ENCODE measurements around the gene NKX1-1.

The NKX1-1 gene

GRCh38 chr4:1379801-1380331 is 26.4 kb downstream of the NKX1-1 start:
- Histone ChIP-seq H3K27ac (ENCODE audit: low read depth, low read length) (no peak overlapping the region), H2BK5ac (ENCODE audit: low read depth, low read length, poor library complexity) (no peak overlapping the region), H4K91ac (ENCODE audit: low read depth, low read length) (no peak overlapping the region), H3K4me3 (ENCODE audit: low read depth, low read length) (no peak overlapping the region), H4K12ac (ENCODE audit: low read depth, low read length) (no peak overlapping the region), H2AFZ (ENCODE audit: insufficient read depth, low read length, poor library complexity) (no peak overlapping the region), H3K4ac (ENCODE audit: low read depth, low read length) (no peak overlapping the region), H3K79me2 (ENCODE audit: control insufficient read depth, insufficient read depth, low read length, poor library complexity) (no peaks in the 10 kb centered on the region), H3K9me3 (ENCODE audit: insufficient read depth, low read depth, low read length) (no peaks in the 10 kb centered on the region), H2BK120ac (ENCODE audit: insufficient read depth, low read length, poor library complexity) (no peak overlapping the region), H2AK5ac (ENCODE audit: low read length) (no peak overlapping the region), H3K23ac (ENCODE audit: low read length) (no peak overlapping the region), H2BK12ac (ENCODE audit: low read length) (no peak overlapping the region), H4K8ac (ENCODE audit: low read depth, low read length) (no peak overlapping the region), H3K9ac (ENCODE audit: low read length) (no peak overlapping the region), H3K36me3 (ENCODE audit: control insufficient read depth in 1 of 2, insufficient read depth in 2 of 2, low read length in 2 of 2) (peaks cover 43 to 46% of the 10 kb centered on the region in 2 experiments), H3K27me3 (ENCODE audit: insufficient read depth, low read length) (no peaks in the 10 kb centered on the region), H3K4me1 (ENCODE audit: control insufficient read depth in 1 of 2, insufficient read depth in 2 of 2, low read length in 2 of 2) (no peaks in the 10 kb centered on the region), H3K79me1 (ENCODE audit: low read length) (no peaks in the 10 kb centered on the region), H3K18ac (ENCODE audit: low read length) (no peak overlapping the region), H3K14ac (ENCODE audit: low read length) (no peak overlapping the region), H3K4me2 (ENCODE audit: low read length) (no peak overlapping the region)
- no CpG with 5 or more reads among the region's 31 CpGs for WGBS (ENCODE audit: extremely low coverage, insufficient coverage, insufficient read length)
- DNase-seq, result no peak

GRCh38 chr4:1379351-1379781 is 26.9 kb downstream of the NKX1-1 start:
- Histone ChIP-seq H3K9me3 (ENCODE audit: insufficient read depth, low read depth, low read length) (no peaks in the 10 kb centered on the region), H3K36me3 (ENCODE audit: control insufficient read depth in 1 of 2, insufficient read depth in 2 of 2, low read length in 2 of 2) (peaks cover 45 to 47% of the 10 kb centered on the region in 2 experiments), H3K23ac (ENCODE audit: low read length) (no peak overlapping the region), H3K4me2 (ENCODE audit: low read length) (no peak overlapping the region), H2BK120ac (ENCODE audit: insufficient read depth, low read length, poor library complexity) (no peak overlapping the region), H3K4ac (ENCODE audit: low read depth, low read length) (no peak overlapping the region), H3K14ac (ENCODE audit: low read length) (no peak overlapping the region), H3K4me3 (ENCODE audit: low read depth, low read length) (peak overlapping the region; percentile 47), H3K18ac (ENCODE audit: low read length) (no peak overlapping the region), H2AFZ (ENCODE audit: insufficient read depth, low read length, poor library complexity) (no peak overlapping the region), H4K12ac (ENCODE audit: low read depth, low read length) (no peak overlapping the region), H3K9ac (ENCODE audit: low read length) (no peak overlapping the region), H4K8ac (ENCODE audit: low read depth, low read length) (no peak overlapping the region), H3K4me1 (ENCODE audit: control insufficient read depth in 1 of 2, insufficient read depth in 2 of 2, low read length in 2 of 2) (no peaks in the 10 kb centered on the region), H3K27me3 (ENCODE audit: insufficient read depth, low read length) (no peaks in the 10 kb centered on the region), H3K79me2 (ENCODE audit: control insufficient read depth, insufficient read depth, low read length, poor library complexity) (no peaks in the 10 kb centered on the region), H2AK5ac (ENCODE audit: low read length) (no peak overlapping the region), H3K27ac (ENCODE audit: low read depth, low read length) (no peak overlapping the region), H2BK5ac (ENCODE audit: low read depth, low read length, poor library complexity) (no peak overlapping the region), H2BK12ac (ENCODE audit: low read length) (no peak overlapping the region), H4K91ac (ENCODE audit: low read depth, low read length) (no peak overlapping the region), H3K79me1 (ENCODE audit: low read length) (no peaks in the 10 kb centered on the region)
- WGBS (ENCODE audit: extremely low coverage, insufficient coverage, insufficient read length), result no CpG with 5 or more reads among the region's 27 CpGs
- no peak for DNase-seq

- H4K8ac ChIP-seq (ENCODE audit: low read depth, low read length), result no peak overlapping the region
- no peak overlapping the region for H2BK12ac ChIP-seq (ENCODE audit: low read length)
- WGBS (ENCODE audit: extremely low coverage, insufficient coverage, insufficient read length), result no CpG with 5 or more reads among the region's 30 CpGs
- H2BK120ac ChIP-seq (ENCODE audit: insufficient read depth, low read length, poor library complexity), result no peak overlapping the region
- H3K9ac ChIP-seq (ENCODE audit: low read length), result no peak overlapping the region
- H4K12ac ChIP-seq (ENCODE audit: low read depth, low read length), result no peak overlapping the region
- H2AK5ac ChIP-seq (ENCODE audit: low read length), result no peak overlapping the region
- H2BK5ac ChIP-seq (ENCODE audit: low read depth, low read length, poor library complexity), result no peak overlapping the region
- no peaks in the 10 kb centered on the region for H3K27me3 ChIP-seq (ENCODE audit: insufficient read depth, low read length)
- H3K9me3 ChIP-seq (ENCODE audit: insufficient read depth, low read depth, low read length), result no peaks in the 10 kb centered on the region
- no peak overlapping the region for H3K18ac ChIP-seq (ENCODE audit: low read length)
- peaks cover 40 to 47% of the 10 kb centered on the region in 2 experiments for H3K36me3 ChIP-seq (ENCODE audit: control insufficient read depth in 1 of 2, insufficient read depth in 2 of 2, low read length in 2 of 2)
- no peak for DNase-seq
- no peak overlapping the region for H3K14ac ChIP-seq (ENCODE audit: low read length)
- no peaks in the 10 kb centered on the region for H3K79me1 ChIP-seq (ENCODE audit: low read length)
- H3K4me2 ChIP-seq (ENCODE audit: low read length), result no peak overlapping the region
- no peak overlapping the region for H2AFZ ChIP-seq (ENCODE audit: insufficient read depth, low read length, poor library complexity)
- no peak overlapping the region for H3K4ac ChIP-seq (ENCODE audit: low read depth, low read length)
- H3K4me1 ChIP-seq (ENCODE audit: control insufficient read depth in 1 of 2, insufficient read depth in 2 of 2, low read length in 2 of 2), result no peaks in the 10 kb centered on the region
- no peak overlapping the region for H4K91ac ChIP-seq (ENCODE audit: low read depth, low read length)
- no peak overlapping the region for H3K4me3 ChIP-seq (ENCODE audit: low read depth, low read length)
- no peaks in the 10 kb centered on the region for H3K79me2 ChIP-seq (ENCODE audit: control insufficient read depth, insufficient read depth, low read length, poor library complexity)
- H3K27ac ChIP-seq (ENCODE audit: low read depth, low read length), result no peak overlapping the region
- no peak overlapping the region for H3K23ac ChIP-seq (ENCODE audit: low read length)
These were observed 27.5 kb downstream of the NKX1-1 start for GRCh38 chr4:1378559-1379231.

- H3K27me3 ChIP-seq (ENCODE audit: insufficient read depth, low read length), result no peaks in the 10 kb centered on the region
- H3K4me2 ChIP-seq (ENCODE audit: low read length), result no peak overlapping the region
- no peak overlapping the region for H2BK120ac ChIP-seq (ENCODE audit: insufficient read depth, low read length, poor library complexity)
- H3K23ac ChIP-seq (ENCODE audit: low read length), result no peak overlapping the region
- no peaks in the 10 kb centered on the region for H3K79me2 ChIP-seq (ENCODE audit: control insufficient read depth, insufficient read depth, low read length, poor library complexity)
- H4K91ac ChIP-seq (ENCODE audit: low read depth, low read length), result no peak overlapping the region
- DNase-seq, result no peak
- no peak overlapping the region for H4K8ac ChIP-seq (ENCODE audit: low read depth, low read length)
- no CpG with 5 or more reads among the region's 19 CpGs for WGBS (ENCODE audit: extremely low coverage, insufficient coverage, insufficient read length)
- H3K27ac ChIP-seq (ENCODE audit: low read depth, low read length), result no peak overlapping the region
- H2BK5ac ChIP-seq (ENCODE audit: low read depth, low read length, poor library complexity), result no peak overlapping the region
- no peaks in the 10 kb centered on the region for H3K4me1 ChIP-seq (ENCODE audit: control insufficient read depth in 1 of 2, insufficient read depth in 2 of 2, low read length in 2 of 2)
- peaks cover 37 to 43% of the 10 kb centered on the region in 2 experiments for H3K36me3 ChIP-seq (ENCODE audit: control insufficient read depth in 1 of 2, insufficient read depth in 2 of 2, low read length in 2 of 2)
- H2AFZ ChIP-seq (ENCODE audit: insufficient read depth, low read length, poor library complexity), result no peak overlapping the region
- no peak overlapping the region for H3K9ac ChIP-seq (ENCODE audit: low read length)
- no peak overlapping the region for H4K12ac ChIP-seq (ENCODE audit: low read depth, low read length)
- H3K9me3 ChIP-seq (ENCODE audit: insufficient read depth, low read depth, low read length), result no peaks in the 10 kb centered on the region
- no peaks in the 10 kb centered on the region for H3K79me1 ChIP-seq (ENCODE audit: low read length)
- H3K4me3 ChIP-seq (ENCODE audit: low read depth, low read length), result no peak overlapping the region
- H3K4ac ChIP-seq (ENCODE audit: low read depth, low read length), result no peak overlapping the region
- no peak overlapping the region for H2BK12ac ChIP-seq (ENCODE audit: low read length)
- H3K18ac ChIP-seq (ENCODE audit: low read length), result no peak overlapping the region
- no peak overlapping the region for H2AK5ac ChIP-seq (ENCODE audit: low read length)
- H3K14ac ChIP-seq (ENCODE audit: low read length), result no peak overlapping the region
These were observed 28.5 kb downstream of the NKX1-1 start for GRCh38 chr4:1377606-1378261.

Measured in trophoblast cell (in vitro differentiated cells and primary cell).